T-helper 1 cell treated with Interleukin-12 subunit alpha and Interleukin-12 subunit beta and Interleukin-4 antibody, amounts not matched to agents 30 μg/mL and 1 μg/mL, for 36 hours (primary cell): ENCODE data around the gene ZNF808.
A peak's percentile ranks its signal among the peaks of the same experiment; 100 is the strongest.
"Not testable (repeated sequence)": the region's sequence is repeated elsewhere in the genome, so short reads cannot be mapped to it uniquely, and the experiment has no call there.

Experiments
- H3K27ac Mint-ChIP-seq: one replicate; pipeline ENCODE4 v1.8.0; 2021; ENCODE audit warnings: mild to moderate bottlenecking, mixed read lengths
- H3K27me3 Mint-ChIP-seq: one replicate; pipeline ENCODE4 v1.8.0; 2021; ENCODE audit warnings: low read depth, mixed read lengths
- H3K36me3 Mint-ChIP-seq: one replicate; pipeline ENCODE4 v1.8.0; 2021; ENCODE audit warnings: low read depth, mixed read lengths
- H3K4me1 Mint-ChIP-seq: one replicate; pipeline ENCODE4 v1.8.0; 2021; ENCODE audit warnings: low read depth, mixed read lengths
- H3K4me3 Mint-ChIP-seq: one replicate; pipeline ENCODE4 v1.8.0; 2021; ENCODE audit warnings: mild to moderate bottlenecking, moderate library complexity, mixed read lengths
- H3K9me3 Mint-ChIP-seq: one replicate; pipeline ENCODE4 v1.8.0; 2021; ENCODE audit warnings: mixed read lengths

Gene ZNF808

DNA sequence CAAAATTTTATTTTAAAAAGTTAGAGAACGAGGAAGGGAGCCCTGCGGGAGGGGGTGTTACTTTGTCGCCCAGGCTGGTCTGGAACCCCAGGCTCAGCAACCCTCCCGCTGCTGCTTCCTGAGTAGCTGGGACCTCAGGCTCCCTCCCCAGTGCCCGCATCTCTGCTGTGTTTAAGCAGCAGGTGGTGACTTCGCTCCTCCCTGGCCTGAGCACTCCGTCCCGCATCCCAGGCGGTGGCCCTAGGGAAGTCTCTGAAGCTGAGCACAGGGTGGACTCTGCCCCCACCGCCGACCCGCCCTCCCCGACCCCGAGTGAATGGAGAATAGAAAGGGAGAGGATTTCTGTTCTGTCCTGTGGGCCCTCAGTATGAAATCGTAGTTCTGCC lies 73.2 kb downstream of the ZNF808 start:
- Mint-ChIP-seq H3K27me3 (no peaks in the 10 kb centered on the region), H3K27ac (no peak overlapping the region), H3K4me1 (peaks cover 10% of the 10 kb centered on the region), H3K36me3 (peaks cover 54% of the 10 kb centered on the region), H3K9me3 (peaks cover 55% of the 10 kb centered on the region), H3K4me3 (peak overlapping the region; percentile 93)

GRCh38 chr19:52601025-52601973 lies 73.8 kb downstream of the ZNF808 start:
- peaks cover 53% of the 10 kb centered on the region for H3K9me3 Mint-ChIP-seq
- peak overlapping the region; percentile 71 for H3K27ac Mint-ChIP-seq
- peaks cover 11% of the 10 kb centered on the region for H3K4me1 Mint-ChIP-seq
- H3K36me3 Mint-ChIP-seq, result peaks cover 52% of the 10 kb centered on the region
- peak overlapping the region; percentile 93 for H3K4me3 Mint-ChIP-seq
- no peaks in the 10 kb centered on the region for H3K27me3 Mint-ChIP-seq

GRCh38 chr19:52601974-52602366 lies 74.5 kb downstream of the ZNF808 start:
- peaks cover 49% of the 10 kb centered on the region for H3K36me3 Mint-ChIP-seq
- peaks cover 13% of the 10 kb centered on the region for H3K4me1 Mint-ChIP-seq
- H3K4me3 Mint-ChIP-seq, result peak overlapping the region; percentile 93
- H3K9me3 Mint-ChIP-seq, result peaks cover 53% of the 10 kb centered on the region
- peak overlapping the region; percentile 71 for H3K27ac Mint-ChIP-seq
- H3K27me3 Mint-ChIP-seq, result not testable (repeated sequence)

DNA sequence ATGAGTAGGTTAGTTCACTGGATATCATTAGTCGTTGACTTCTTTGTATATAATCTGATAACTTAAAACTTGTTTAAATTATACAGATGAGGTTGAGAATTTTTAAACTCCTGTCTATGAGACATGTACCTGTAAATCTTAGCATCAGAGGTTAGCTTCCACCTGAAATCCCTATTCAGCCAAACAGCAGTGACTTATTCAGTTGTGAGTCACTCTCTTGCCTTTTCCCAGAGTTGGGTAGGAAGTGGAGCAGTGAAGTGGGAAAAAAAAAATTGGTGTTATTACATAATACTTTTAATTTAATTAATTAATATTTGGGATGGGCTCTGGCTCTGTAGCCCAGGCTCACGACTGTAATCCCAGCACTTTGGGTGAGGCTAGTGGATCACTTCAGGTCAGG lies 75.5 kb downstream of the ZNF808 start:
- H3K36me3 Mint-ChIP-seq, result peaks cover 43% of the 10 kb centered on the region
- H3K4me3 Mint-ChIP-seq, result no peak overlapping the region
- H3K27ac Mint-ChIP-seq, result no peak overlapping the region
- peaks cover 49% of the 10 kb centered on the region for H3K9me3 Mint-ChIP-seq
- H3K27me3 Mint-ChIP-seq, result no peaks in the 10 kb centered on the region
- H3K4me1 Mint-ChIP-seq, result peaks cover 13% of the 10 kb centered on the region

GRCh38 chr19:52603558-52604207 lies 76.2 kb downstream of the ZNF808 start:
- Mint-ChIP-seq H3K36me3 (peaks cover 47% of the 10 kb centered on the region), H3K27ac (no peak overlapping the region), H3K4me1 (peaks cover 13% of the 10 kb centered on the region), H3K9me3 (peaks cover 50% of the 10 kb centered on the region), H3K4me3 (no peak overlapping the region), H3K27me3 (no peaks in the 10 kb centered on the region)
